Liver (tissue), 9 donors: ENCODE measurements around the gene FAM171A1. TPM values are rescaled to one million over a fixed set of nuclear protein-coding genes. Genes with fewer than 3 reads are reported as not detected.

ENCODE experiments used
- DNase-seq: peaks from one replicate; pipeline ENCODE4 v3.0.0-alpha.2; 2017; ENCODE audit warnings: low spot score
- H3K27ac ChIP-seq, 2 donors: one replicate each; pipeline ENCODE4 v1.7.0; 2013; ENCODE audit warnings: inconsistent platforms in 2 of 2, low read length in 2 of 2, control low read depth in 1 of 2, low read depth in 1 of 2, mild to moderate bottlenecking in 1 of 2
- H3K27me3 ChIP-seq, 4 donors: one replicate each; pipeline versions ENCODE4 v1.6.1 to v1.7.0; 2013; ENCODE audit warnings: low read length in 3 of 4, inconsistent platforms in 1 of 4, mild to moderate bottlenecking in 1 of 4, moderate library complexity in 1 of 4; ENCODE audit not compliant: control insufficient read depth in 4 of 4, insufficient read depth in 4 of 4
- H3K36me3 ChIP-seq, 4 donors: one replicate each; pipeline versions ENCODE4 v1.6.1 to v1.7.0; 2013; ENCODE audit warnings: low read length in 3 of 4, mild to moderate bottlenecking in 3 of 4, low read depth in 1 of 4, moderate library complexity in 1 of 4; ENCODE audit not compliant: control insufficient read depth in 4 of 4, insufficient read depth in 3 of 4
- H3K4me1 ChIP-seq, 4 donors: one replicate each; pipeline versions ENCODE4 v1.6.1 to v1.7.0; 2013; ENCODE audit warnings: low read length in 3 of 4, mild to moderate bottlenecking in 3 of 4, moderate library complexity in 1 of 4; ENCODE audit not compliant: control insufficient read depth in 4 of 4, insufficient read depth in 4 of 4
- H3K4me3 ChIP-seq, 3 donors: one replicate each; pipeline versions ENCODE4 v1.6.1 to v1.7.0; 2013; ENCODE audit warnings: low read length in 3 of 3, control low read depth in 1 of 3, low read depth in 1 of 3, mild to moderate bottlenecking in 1 of 3
- H3K9ac ChIP-seq, 2 donors: one replicate each; pipeline ENCODE4 v1.7.0; 2013; ENCODE audit warnings: low read length in 2 of 2, mild to moderate bottlenecking in 2 of 2, moderate library complexity in 2 of 2, control low read depth in 1 of 2, low read depth in 1 of 2
- H3K9me3 ChIP-seq, 4 donors: one replicate each; pipeline versions ENCODE4 v1.6.1 to v1.7.0; 2013; ENCODE audit warnings: low read length in 3 of 4; ENCODE audit not compliant: control insufficient read depth in 4 of 4
- CTCF ChIP-seq: fragments of 150-350 bp; IDR thresholded peaks from 2 replicates; pipeline ENCODE4 v1.5.1; 2017; ENCODE audit warnings: improper control_type of control experiment, low read depth, low read length; ENCODE audit not compliant: missing input control
- EGR1 ChIP-seq, 2 donors: IDR thresholded peaks; 2 replicates each; pipeline ENCODE4 v1.6.1; 2016 to 2018; ENCODE audit warnings: antibody characterized with exemption in 2 of 2, low read depth in 2 of 2
- FOXA1 ChIP-seq: IDR thresholded peaks from 2 replicates; pipeline ENCODE4 v1.6.1; 2016; ENCODE audit warnings: antibody characterized with exemption
- FOXA2 ChIP-seq: IDR thresholded peaks from 2 replicates; pipeline ENCODE4 v1.6.1; 2016; ENCODE audit warnings: antibody characterized with exemption
- GABPA ChIP-seq, 2 donors: IDR thresholded peaks in 1 of 2; conservative IDR thresholded peaks in 1 of 2; 2 replicates each; pipeline ENCODE4 v1.6.1; 2016; ENCODE audit warnings: antibody characterized with exemption in 2 of 2, mild to moderate bottlenecking in 1 of 2, moderate library complexity in 1 of 2
- HNF4A ChIP-seq, 2 donors: conservative IDR thresholded peaks; 2 replicates each; pipeline ENCODE4 v1.6.1; 2016; ENCODE audit warnings: antibody characterized with exemption in 2 of 2, mild to moderate bottlenecking in 2 of 2
- HNF4G ChIP-seq: IDR thresholded peaks from 2 replicates; pipeline ENCODE4 v1.6.1; 2016; ENCODE audit warnings: antibody characterized with exemption
- JUND ChIP-seq, 2 donors: IDR thresholded peaks; 2 replicates each; pipeline ENCODE4 v1.6.1; 2016; ENCODE audit warnings: antibody characterized with exemption in 2 of 2
- MAX ChIP-seq: IDR thresholded peaks from 2 replicates; pipeline ENCODE4 v1.6.1; 2016; ENCODE audit warnings: antibody characterized with exemption
- NR2F2 ChIP-seq: IDR thresholded peaks from 2 replicates; pipeline ENCODE4 v1.6.1; 2016; ENCODE audit warnings: antibody characterized with exemption
- RAD21 ChIP-seq, 2 donors: IDR thresholded peaks; 2 replicates each; pipeline ENCODE4 v1.6.1; 2016; ENCODE audit warnings: antibody characterized with exemption in 2 of 2, mild to moderate bottlenecking in 2 of 2
- REST ChIP-seq: IDR thresholded peaks from 2 replicates; pipeline ENCODE4 v1.6.1; 2016; ENCODE audit warnings: antibody characterized with exemption, mild to moderate bottlenecking
- RXRA ChIP-seq, 2 donors: IDR thresholded peaks; 2 replicates each; pipeline ENCODE4 v1.6.1; 2017 to 2018; ENCODE audit warnings: antibody characterized with exemption in 2 of 2, mild to moderate bottlenecking in 1 of 2
- SP1 ChIP-seq: IDR thresholded peaks from 2 replicates; pipeline ENCODE4 v1.6.1; 2018; ENCODE audit warnings: antibody characterized with exemption, mild to moderate bottlenecking
- TAF1 ChIP-seq: conservative IDR thresholded peaks from 2 replicates; pipeline ENCODE4 v1.6.1; 2016; ENCODE audit warnings: antibody characterized with exemption, mild to moderate bottlenecking
- YY1 ChIP-seq: IDR thresholded peaks from 2 replicates; pipeline ENCODE4 v1.6.1; 2016; ENCODE audit warnings: antibody characterized with exemption, mild to moderate bottlenecking
- ZBTB33 ChIP-seq: IDR thresholded peaks from 2 replicates; pipeline ENCODE4 v1.6.1; 2016; ENCODE audit warnings: antibody characterized with exemption
- WGBS: extraction: QIAGEN DNeasy Blood & Tissue Kit; methylation state at CpG from one replicate; pipeline ENCODE4 v1.1.7; 2013; 5-methylcytosine and 5-hydroxymethylcytosine counted together
- polyA plus RNA-seq, 2 donors: library from polyadenylated mRNA; stranded (reverse) in 1 of 2; unstranded in 1 of 2; fragments of 200-250 nt in 1 of 2; fragments of >200 nt in 1 of 2; fragmentation: Nextera tagmentation in 1 of 2; extraction: Ambion mirVana in 1 of 2; gene quantifications; one replicate each; pipeline versions ENCODE4 v1.2.1 to v1.2.3, GENCODE V29; 2013 to 2015
- total RNA-seq, 2 donors: library from RNA; depleted of rRNA; stranded (reverse); fragments of >200 nt; gene quantifications; one replicate each; pipeline ENCODE4 v1.2.3, GENCODE V29; 2014
- donor health status: healthy.
- donor health status: healthy.
- donor health status: healthy.
- donor health status: healthy.
- donor health status: healthy.

FAM171A1 gene
- total and polyA plus RNA-seq, 4 donors, result 2.5 to 10.2 (median 7.7) TPM

GRCh38 chr10:15313843-15314242 lies 57.2 kb downstream of the FAM171A1 start:
- H3K27ac ChIP-seq, result peak overlapping the region in 1 of 2 donors; percentile 11
- DNase-seq, result peak; percentile 48
- H3K9me3 ChIP-seq, result no peaks in the 10 kb centered on the region
- TF ChIP-seq NR2F2 (peak; percentile 78), REST (no peak), GABPA (IDR thresholded peaks at IDR 0.05 in 1 of 2, conservative IDR thresholded peaks at IDR 0.05 in 1 of 2) (no peak), SP1 (peak; percentile 13), HNF4G (no peak), JUND (IDR thresholded peaks at IDR 0.05) (no peak), ZBTB33 (no peak), MAX (no peak), RAD21 (IDR thresholded peaks at IDR 0.05) (no peak), EGR1 (IDR thresholded peaks at IDR 0.05; ENCODE audit: low read depth in 2 of 2) (no peak), YY1 (no peak), FOXA1 (no peak), HNF4A (conservative IDR thresholded peaks at IDR 0.05) (no peak)
- H3K27me3 ChIP-seq, result no peaks in the 10 kb centered on the region
- peaks cover 0 to 12% (median 7%) of the 10 kb centered on the region in 4 donors for H3K4me1 ChIP-seq
- WGBS, result 65% methylated on average over 13 of the region's 13 CpGs
- no peak overlapping the region for H3K4me3 ChIP-seq
- no peak overlapping the region for H3K9ac ChIP-seq
- H3K36me3 ChIP-seq, result no peaks in the 10 kb centered on the region

- WGBS, result 72% methylated on average over 4 of the region's 4 CpGs
- no peak overlapping the region for H3K4me3 ChIP-seq
- TF ChIP-seq RAD21 (IDR thresholded peaks at IDR 0.05) (no peak), CTCF (no peak), RXRA (IDR thresholded peaks at IDR 0.05) (no peak), REST (no peak), FOXA2 (no peak), TAF1 (no peak)
- peaks cover 0 to 12% (median 7%) of the 10 kb centered on the region in 4 donors for H3K4me1 ChIP-seq
- H3K27ac ChIP-seq, result no peak overlapping the region
- no peak overlapping the region for H3K9ac ChIP-seq
- no peaks in the 10 kb centered on the region for H3K9me3 ChIP-seq
- no peaks in the 10 kb centered on the region for H3K27me3 ChIP-seq
- no peaks in the 10 kb centered on the region for H3K36me3 ChIP-seq
- no peak for DNase-seq
Observed at GRCh38 chr10:15313047-15313446, 58.0 kb downstream of the FAM171A1 start.
